GM19023 (cell line): ENCODE data around the gene FLRT2.

ENCODE experiments used
- ATAC-seq: cut with Tn5 transposase; IDR thresholded peaks from one replicate; pipeline ENCODE4 v1.9.1; 2021; ENCODE audit warnings: mild to moderate bottlenecking, moderate library complexity; ENCODE audit not compliant: unreplicated experiment

The FLRT2 gene

GRCh38 chr14:85556267-85556666, 26.3 kb downstream of the FLRT2 start:
- ATAC-seq: no peak

- ATAC-seq: no peak
These were observed 28.6 kb downstream of the FLRT2 start for GRCh38 chr14:85558505-85558904.

- ATAC-seq: no peak
These were observed 32.7 kb downstream of the FLRT2 start for GRCh38 chr14:85562630-85563029.

GRCh38 chr14:85564841-85565527, 35.0 kb downstream of the FLRT2 start:
- ATAC-seq: no peak

GRCh38 chr14:85565862-85566296, 35.9 kb downstream of the FLRT2 start:
- no peak for ATAC-seq

GRCh38 chr14:85566603-85567002, 36.7 kb downstream of the FLRT2 start:
- ATAC-seq: no peak

- ATAC-seq: no peak
These were observed 42.1 kb downstream of the FLRT2 start for GRCh38 chr14:85572011-85572410.

GRCh38 chr14:85572845-85573244, 42.9 kb downstream of the FLRT2 start:
- no peak for ATAC-seq

GRCh38 chr14:85573406-85573805, 43.5 kb downstream of the FLRT2 start:
- ATAC-seq: no peak

GRCh38 chr14:85574853-85575616, 45.1 kb downstream of the FLRT2 start:
- ATAC-seq: no peak

GRCh38 chr14:85575617-85575898, 45.6 kb downstream of the FLRT2 start:
- ATAC-seq: no peak

GRCh38 chr14:85576218-85576617, 46.3 kb downstream of the FLRT2 start:
- ATAC-seq: no peak

GRCh38 chr14:85576848-85577542, 47.1 kb downstream of the FLRT2 start:
- ATAC-seq: no peak

GRCh38 chr14:85577543-85578114, 47.7 kb downstream of the FLRT2 start:
- ATAC-seq: no peak

GRCh38 chr14:85578357-85578756, 48.4 kb downstream of the FLRT2 start:
- no peak for ATAC-seq

- ATAC-seq: no peak
These were observed 49.0 kb downstream of the FLRT2 start for GRCh38 chr14:85578930-85579329.

GRCh38 chr14:85579942-85580341, 50.0 kb downstream of the FLRT2 start:
- ATAC-seq: no peak

- ATAC-seq: no peak
These were observed 50.7 kb downstream of the FLRT2 start for GRCh38 chr14:85580536-85581140.

GRCh38 chr14:85581691-85582090, 51.7 kb downstream of the FLRT2 start:
- no peak for ATAC-seq

- ATAC-seq: no peak
These were observed 53.4 kb downstream of the FLRT2 start for GRCh38 chr14:85583380-85583779.

- no peak for ATAC-seq
These were observed 54.5 kb downstream of the FLRT2 start for GRCh38 chr14:85584481-85584880.
